NT2/D1 (cell line): Measurements from ENCODE around the gene CDHR4.

Experiments
- DNase-seq: peaks from one replicate; pipeline ENCODE4 v3.0.0-alpha.2; 2011; ENCODE audit warnings: low read depth, low spot score
- H3K27me3 ChIP-seq: 2 replicates; pipeline ENCODE4 v1.6.0; 2011; ENCODE audit warnings: mild to moderate bottlenecking; ENCODE audit not compliant: insufficient read length, insufficient read depth
- H3K36me3 ChIP-seq: 2 replicates; pipeline ENCODE4 v1.6.1; 2011; ENCODE audit warnings: mild to moderate bottlenecking, low read length, mixed read lengths; ENCODE audit not compliant: insufficient read depth, insufficient read length
- H3K4me1 ChIP-seq: 2 replicates; pipeline ENCODE4 v1.5.1; 2011; ENCODE audit not compliant: insufficient read depth, insufficient read length
- H3K4me3 ChIP-seq: 2 replicates; pipeline ENCODE4 v1.5.1; 2011; ENCODE audit warnings: low read depth; ENCODE audit not compliant: insufficient read length
- H3K9ac ChIP-seq: 2 replicates; pipeline ENCODE4 v1.6.0; 2011; ENCODE audit warnings: low read depth; ENCODE audit not compliant: insufficient read length
- H3K9me3 ChIP-seq: 2 replicates; pipeline ENCODE4 v1.5.1; 2011; ENCODE audit warnings: mild to moderate bottlenecking, low read length; ENCODE audit not compliant: insufficient read depth
- SUZ12 ChIP-seq: IDR thresholded peaks from 2 replicates; pipeline ENCODE4 v1.6.1; 2011; ENCODE audit not compliant: insufficient read length, insufficient read depth; ENCODE audit errors: extremely low read depth
- YY1 ChIP-seq: IDR thresholded peaks from 2 replicates; pipeline ENCODE4 v1.6.1; 2011; ENCODE audit not compliant: insufficient read length, insufficient read depth
- ZNF274 ChIP-seq: IDR thresholded peaks from 2 replicates; pipeline ENCODE4 v1.6.1; 2011; ENCODE audit warnings: mild to moderate bottlenecking, low read depth, low read length

The CDHR4 gene

GRCh38 chr3:49771340-49771938 is 28.2 kb downstream of the CDHR4 start:
- TF ChIP-seq SUZ12 (no peak), YY1 (no peak), ZNF274 (no peak)
- H3K4me1 ChIP-seq: no peaks in the 10 kb centered on the region
- no peak for DNase-seq

GRCh38 chr3:49769926-49770325 is 29.7 kb downstream of the CDHR4 start:
- H3K36me3 ChIP-seq: peaks cover 26% of the 10 kb centered on the region
- TF ChIP-seq YY1: no peak
- TF ChIP-seq ZNF274: no peak
- TF ChIP-seq SUZ12: no peak
- DNase-seq: no peak
- no peak overlapping the region for H3K4me3 ChIP-seq
- no peak overlapping the region for H3K9ac ChIP-seq
- no peaks in the 10 kb centered on the region for H3K4me1 ChIP-seq
- H3K9me3 ChIP-seq: no peaks in the 10 kb centered on the region
- no peaks in the 10 kb centered on the region for H3K27me3 ChIP-seq

More at GRCh38 chr3:49771340-49771938, 28.2 kb downstream of the CDHR4 start:
- no peak overlapping the region for H3K4me3 ChIP-seq
- peaks cover 33% of the 10 kb centered on the region for H3K36me3 ChIP-seq
- no peak overlapping the region for H3K9ac ChIP-seq
- no peaks in the 10 kb centered on the region for H3K27me3 ChIP-seq
- no peaks in the 10 kb centered on the region for H3K9me3 ChIP-seq

GRCh38 chr3:49769286-49769915 is 30.3 kb downstream of the CDHR4 start:
- Histone ChIP-seq H3K4me1 (no peaks in the 10 kb centered on the region), H3K9me3 (no peaks in the 10 kb centered on the region), H3K4me3 (no peak overlapping the region), H3K36me3 (peaks cover 26% of the 10 kb centered on the region), H3K27me3 (no peaks in the 10 kb centered on the region), H3K9ac (no peak overlapping the region)
- TF ChIP-seq SUZ12 (no peak), YY1 (no peak), ZNF274 (no peak)
- no peak for DNase-seq

GRCh38 chr3:49763981-49764380 is 35.7 kb downstream of the CDHR4 start:
- H3K4me3 ChIP-seq: no peak overlapping the region
- H3K36me3 ChIP-seq: peaks cover 26% of the 10 kb centered on the region
- TF ChIP-seq ZNF274 (no peak), YY1 (no peak), SUZ12 (no peak)
- no peaks in the 10 kb centered on the region for H3K4me1 ChIP-seq
- DNase-seq: no peak
- no peaks in the 10 kb centered on the region for H3K27me3 ChIP-seq
- no peaks in the 10 kb centered on the region for H3K9me3 ChIP-seq
- H3K9ac ChIP-seq: no peak overlapping the region

DNA sequence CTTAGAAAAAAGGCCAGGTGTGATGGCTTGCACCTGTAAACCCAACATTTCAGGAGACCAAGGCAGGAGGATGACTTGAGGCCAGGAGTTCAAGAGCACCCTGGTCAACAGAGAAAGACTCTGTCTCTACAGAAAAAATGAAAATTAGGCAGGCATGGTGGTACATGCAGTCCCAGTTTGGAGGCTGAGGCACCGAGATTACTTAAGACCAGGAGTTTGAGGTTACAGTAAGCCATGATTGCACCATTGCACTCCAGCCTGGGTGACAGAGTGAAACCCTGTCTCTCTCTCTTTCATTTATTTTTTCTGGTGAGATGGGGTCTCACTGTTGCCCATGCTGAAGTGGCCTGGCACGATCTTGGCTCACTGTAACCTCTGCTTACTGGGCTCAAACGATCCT is 38.0 kb downstream of the CDHR4 start:
- DNase-seq: no peak
- no peak for TF ChIP-seq SUZ12
- TF ChIP-seq ZNF274: no peak
- H3K36me3 ChIP-seq: peaks cover 22% of the 10 kb centered on the region
- no peak overlapping the region for H3K4me3 ChIP-seq
- H3K27me3 ChIP-seq: no peaks in the 10 kb centered on the region
- H3K4me1 ChIP-seq: no peaks in the 10 kb centered on the region
- no peak overlapping the region for H3K9ac ChIP-seq
- H3K9me3 ChIP-seq: no peaks in the 10 kb centered on the region

DNA sequence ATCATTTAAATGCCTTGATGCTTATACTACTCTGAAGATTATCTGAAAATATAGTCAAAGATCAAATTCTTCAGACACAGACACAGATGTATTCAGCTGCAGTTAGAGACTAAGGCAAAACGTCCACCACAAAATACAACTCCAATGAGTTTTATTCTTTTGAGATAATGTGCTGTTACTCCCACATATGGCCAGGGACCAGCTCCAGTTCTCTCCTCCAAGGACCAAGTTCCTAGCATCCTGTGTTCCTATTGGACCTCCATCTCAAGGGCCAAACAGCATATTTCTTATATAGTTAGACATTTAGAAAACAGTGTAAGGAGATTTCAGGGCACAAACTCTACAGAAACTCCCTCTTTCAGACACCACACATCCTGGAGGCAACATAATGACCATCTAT is 40.4 kb downstream of the CDHR4 start:
- no peak for DNase-seq
- H3K9me3 ChIP-seq: no peaks in the 10 kb centered on the region

GRCh38 chr3:49757197-49757596 is 42.5 kb downstream of the CDHR4 start:
- H3K27me3 ChIP-seq: no peaks in the 10 kb centered on the region
- DNase-seq: no peak
- H3K4me1 ChIP-seq: no peaks in the 10 kb centered on the region
- peaks cover 17% of the 10 kb centered on the region for H3K36me3 ChIP-seq
- H3K4me3 ChIP-seq: no peak overlapping the region
- H3K9ac ChIP-seq: no peak overlapping the region
- H3K9me3 ChIP-seq: no peaks in the 10 kb centered on the region
- TF ChIP-seq SUZ12: no peak
- no peak for TF ChIP-seq YY1
- no peak for TF ChIP-seq ZNF274

More for the DNA sequence above, 40.4 kb downstream of the CDHR4 start:
- no peaks in the 10 kb centered on the region for H3K27me3 ChIP-seq
- no peak overlapping the region for H3K9ac ChIP-seq
- H3K4me1 ChIP-seq: no peaks in the 10 kb centered on the region
- H3K4me3 ChIP-seq: no peak overlapping the region
- TF ChIP-seq ZNF274 (no peak), SUZ12 (no peak), YY1 (no peak)
- peaks cover 19% of the 10 kb centered on the region for H3K36me3 ChIP-seq
